NOMO-1 treated with DMSO at 0.1 percent for 48 hours (cell line): ENCODE measurements around the gene ACSS1.

Source experiments
- DNase-seq: peaks from one replicate; lab custom pipeline; 2025; ENCODE audit not compliant: unreplicated experiment; lab: John Stamatoyannopoulos, UW

ACSS1 gene

GRCh38 chr20:24996449-24997377 is 61.2 kb downstream of the ACSS1 start:
- no peak for DNase-seq

GRCh38 chr20:24995741-24996448 is 62.0 kb downstream of the ACSS1 start:
- no peak for DNase-seq

DNA sequence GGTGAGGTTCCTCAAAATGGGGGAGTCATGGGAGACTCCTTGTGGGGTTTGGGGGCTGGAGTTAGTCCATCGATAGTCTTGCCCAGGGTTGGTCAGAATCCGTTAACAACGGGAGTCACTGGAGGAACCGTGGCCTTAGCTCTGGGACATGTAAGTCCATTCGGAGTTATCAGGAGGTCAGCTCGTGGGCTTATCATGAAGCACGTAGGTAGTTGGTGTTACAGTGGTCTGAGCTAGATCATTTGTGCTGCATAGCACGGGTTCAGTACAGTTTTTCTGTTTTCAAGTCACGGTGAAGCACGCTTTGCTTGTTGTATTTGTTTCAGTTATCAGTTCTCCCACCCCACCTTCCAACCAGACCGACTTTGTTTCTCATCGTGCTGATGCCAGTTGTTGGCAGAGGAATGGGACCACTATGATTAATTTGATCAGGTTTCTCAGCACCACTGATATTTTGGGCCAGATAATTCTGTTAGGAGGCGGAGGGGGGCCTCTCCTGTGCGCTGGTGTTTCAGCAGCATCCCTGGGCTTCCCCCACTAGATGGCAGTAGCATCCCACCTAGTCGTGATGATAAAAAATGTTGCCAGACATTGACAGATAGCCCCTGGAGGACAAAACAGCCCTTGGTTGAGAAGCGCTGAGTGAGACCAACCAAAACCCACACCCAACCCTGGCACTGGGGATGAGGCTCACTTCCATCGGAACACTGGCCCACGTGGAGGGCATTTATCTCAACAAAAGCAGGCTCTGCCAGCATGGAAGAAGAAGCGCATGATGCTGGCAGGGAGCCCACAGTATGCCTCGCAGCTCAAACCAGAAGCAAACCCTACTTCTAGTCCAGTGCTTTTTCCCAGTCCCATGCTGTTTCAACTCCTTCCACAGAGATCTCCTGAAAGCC is 63.2 kb downstream of the ACSS1 start:
- DNase-seq, result peak; percentile 55

DNA sequence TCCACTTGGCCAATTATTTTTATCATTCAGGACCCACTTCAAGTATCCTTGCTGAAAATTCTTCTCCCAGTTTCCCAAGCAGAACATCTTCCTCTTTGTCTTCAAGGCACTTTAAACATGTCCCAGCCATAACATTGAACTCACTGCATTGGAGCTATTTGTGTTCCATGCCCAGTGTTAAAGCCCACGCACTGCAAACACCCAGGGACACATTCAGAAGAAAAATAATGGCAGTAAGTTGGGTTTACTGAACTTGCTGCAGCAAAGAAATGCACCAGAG is 63.8 kb downstream of the ACSS1 start:
- DNase-seq, result no peak

- peak; percentile 26 for DNase-seq
Measured at GRCh38 chr20:24993337-24994185, 64.4 kb downstream of the ACSS1 start.

GRCh38 chr20:24992487-24993205 is 65.3 kb downstream of the ACSS1 start, which contains the start of gene APMAP:
Gene APMAP, minus strand, starts transcription at chr20:24992751. Its CDS starts 63 bp downstream, at chr20:24992688.
- peak; percentile 88 for DNase-seq

DNA sequence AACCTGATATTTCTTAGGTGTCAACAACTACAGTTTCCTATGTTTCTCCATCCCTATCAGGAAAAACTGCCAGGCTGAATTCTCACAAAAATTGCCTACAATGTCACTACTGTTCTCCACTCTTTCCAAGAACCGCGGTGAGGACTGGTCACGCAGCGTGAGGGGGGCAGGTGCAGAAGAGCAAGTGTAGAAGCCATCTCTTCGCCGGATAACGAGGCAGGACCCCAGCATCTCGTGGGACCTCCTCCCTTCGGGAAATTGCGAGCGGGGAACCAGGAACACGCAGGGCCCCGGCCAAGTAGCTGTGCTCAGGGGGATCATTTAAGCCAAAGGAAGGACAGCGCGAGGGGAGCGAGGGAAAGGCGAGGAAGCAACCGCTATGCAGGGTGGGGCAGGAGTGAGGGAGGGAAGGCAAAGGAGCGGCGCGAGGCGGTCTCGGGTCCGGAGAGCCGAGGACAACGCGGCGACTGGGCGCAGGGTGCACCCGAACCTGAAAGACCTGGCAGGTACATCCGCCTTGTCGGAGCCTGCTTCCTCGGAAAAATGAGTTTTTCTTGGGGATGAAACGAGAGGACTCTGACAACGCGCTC is 65.9 kb downstream of the ACSS1 start:
- peak; percentile 17 for DNase-seq

DNA sequence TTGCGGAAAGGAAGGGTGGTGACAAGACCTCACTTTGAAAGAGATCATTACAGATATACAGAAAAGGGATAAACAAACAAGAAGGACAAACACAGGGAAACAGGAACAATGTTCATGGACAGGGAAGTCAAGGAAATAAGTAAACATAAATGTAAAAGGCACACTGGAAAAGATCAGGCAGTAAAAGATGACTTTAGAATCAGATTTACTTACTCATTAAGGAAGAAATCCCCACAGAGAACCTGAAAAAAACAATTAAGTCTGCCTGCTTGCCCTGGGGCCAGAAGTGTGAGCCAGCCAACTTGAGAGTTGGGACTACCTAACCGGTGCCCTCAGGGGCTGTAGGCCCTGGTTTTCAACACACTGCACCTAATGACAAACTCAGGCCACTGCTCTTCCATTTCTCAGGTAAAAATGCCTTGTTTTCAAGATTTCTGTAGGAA is 67.1 kb downstream of the ACSS1 start:
- no peak for DNase-seq

DNA sequence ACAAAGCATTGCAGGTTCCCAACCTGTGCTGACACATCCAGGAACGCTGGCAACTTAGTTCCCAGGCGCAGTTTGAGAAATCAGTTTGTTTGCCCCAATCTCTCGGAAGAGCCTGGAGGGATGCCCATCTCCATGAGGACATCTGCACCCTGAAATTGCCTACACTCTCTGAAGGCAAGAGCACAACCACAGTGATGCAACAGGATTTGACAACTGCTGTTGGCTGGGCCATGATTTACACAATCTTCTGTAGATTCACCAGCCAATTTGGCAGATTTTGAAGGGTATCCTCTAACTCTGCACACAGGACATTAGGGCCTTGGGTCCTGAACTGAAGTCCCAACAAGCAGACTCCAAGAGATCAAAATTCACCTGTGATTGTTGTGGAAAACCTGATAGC is 68.8 kb downstream of the ACSS1 start:
- DNase-seq, result no peak

- no peak for DNase-seq
Measured at GRCh38 chr20:24987873-24988835, 69.8 kb downstream of the ACSS1 start.

DNA sequence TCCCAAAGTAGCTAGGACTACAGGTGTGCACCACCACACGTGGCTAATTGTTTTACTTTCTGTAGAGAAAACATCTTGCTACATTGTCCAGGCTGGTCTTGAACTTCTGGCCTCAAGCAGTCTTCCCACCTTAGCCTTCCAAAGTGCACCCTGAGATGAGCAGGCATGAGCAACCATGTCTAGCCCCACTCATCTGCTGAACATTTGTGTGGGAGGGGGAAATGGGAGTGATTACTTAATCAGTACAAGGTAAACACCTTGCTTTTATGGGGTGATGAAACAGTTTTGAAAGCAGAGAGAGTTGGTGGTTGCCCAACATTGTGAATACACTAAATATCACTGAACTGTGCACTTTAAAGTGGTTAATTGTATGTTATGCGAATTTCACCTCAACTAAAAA is 70.7 kb downstream of the ACSS1 start:
- DNase-seq, result peak; percentile 7

GRCh38 chr20:24986436-24987015 is 71.4 kb downstream of the ACSS1 start:
- DNase-seq, result no peak

- no peak for DNase-seq
Measured at GRCh38 chr20:24985802-24986201, 72.1 kb downstream of the ACSS1 start.

DNA sequence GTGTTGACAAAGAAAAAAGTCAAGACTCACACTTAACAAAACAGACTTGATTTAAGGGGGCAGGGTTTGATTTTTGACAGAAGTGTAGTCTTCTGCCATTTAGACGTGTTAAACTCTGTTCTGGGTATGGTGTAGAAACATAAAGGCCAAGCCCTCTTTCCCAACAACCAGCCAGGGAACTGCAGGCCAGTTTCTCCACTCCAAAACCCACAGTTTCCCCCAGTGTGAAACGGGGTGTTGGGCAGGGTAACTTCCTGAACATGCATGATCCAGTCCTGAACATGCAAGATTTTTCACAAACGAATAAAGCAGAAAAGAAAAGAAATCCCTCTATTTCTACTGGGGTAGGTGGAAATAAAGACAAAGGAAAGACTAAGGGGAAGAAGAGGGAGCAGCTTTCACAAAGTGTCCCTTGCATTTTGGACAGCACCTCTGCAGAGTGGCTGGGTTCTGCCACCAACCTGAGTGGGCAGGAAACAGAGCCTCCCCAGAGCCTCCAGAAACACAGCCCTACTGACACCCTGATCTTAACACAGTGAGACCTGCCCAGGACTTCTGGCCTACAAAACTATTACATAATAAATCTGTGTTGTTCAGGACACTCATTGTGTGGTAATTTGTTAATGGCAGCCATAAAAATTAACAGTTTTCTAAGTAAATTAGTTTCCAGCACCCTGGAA is 72.8 kb downstream of the ACSS1 start:
- peak; percentile 8 for DNase-seq

GRCh38 chr20:24983896-24984295 is 74.0 kb downstream of the ACSS1 start:
- no peak for DNase-seq

DNA sequence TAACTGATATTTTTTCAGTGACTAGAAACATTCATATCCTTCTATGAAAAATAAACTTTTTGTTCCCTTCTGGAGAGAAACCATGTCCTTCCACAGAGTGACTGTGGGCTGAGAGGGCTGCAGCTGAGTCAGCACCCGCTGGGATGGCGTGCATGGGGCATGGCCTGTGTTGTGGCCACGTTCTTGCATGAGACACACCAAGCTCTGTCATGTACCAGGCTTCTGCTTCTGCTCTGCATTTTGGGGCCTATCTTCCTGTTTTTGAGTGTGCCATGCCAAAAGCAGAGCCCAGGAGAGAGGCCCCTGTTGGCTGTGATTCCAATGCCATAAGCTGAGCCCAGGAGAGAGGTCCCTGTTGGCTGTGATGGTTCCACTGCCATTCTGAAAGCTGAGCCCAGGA is 76.1 kb downstream of the ACSS1 start:
- DNase-seq, result no peak

DNA sequence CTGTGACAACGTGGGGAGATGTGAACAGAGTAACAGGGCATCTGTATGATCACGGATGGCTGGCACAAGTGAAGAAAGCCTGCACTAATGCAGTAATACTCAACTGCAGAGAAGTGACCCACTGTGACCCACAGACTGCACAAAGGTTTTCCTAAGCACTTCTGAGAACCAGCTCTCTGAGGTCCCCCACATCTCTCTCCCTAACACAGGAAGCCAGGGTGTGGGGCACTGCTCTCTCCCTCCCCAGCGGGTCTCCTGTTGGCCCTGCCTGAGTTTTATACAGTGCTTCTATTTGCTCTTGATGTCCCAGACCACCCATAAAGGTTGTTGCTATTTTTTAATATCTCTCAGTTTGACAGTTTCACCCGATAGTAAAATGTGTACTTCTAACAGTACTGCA is 76.7 kb downstream of the ACSS1 start:
- no peak for DNase-seq
